GM18867 (cell line): Measurements from ENCODE around the gene IL6ST.

Experiments used
- ATAC-seq: cut with Tn5 transposase; IDR thresholded peaks from one replicate; pipeline ENCODE4 v1.9.1; 2021; ENCODE audit warnings: mild to moderate bottlenecking, moderate library complexity; ENCODE audit not compliant: unreplicated experiment

Gene IL6ST

GRCh38 chr5:55923177-55923771 is 71.5 kb downstream of the IL6ST start:
- ATAC-seq: no peak

GRCh38 chr5:55921617-55922016 is 73.1 kb downstream of the IL6ST start:
- ATAC-seq: no peak

DNA sequence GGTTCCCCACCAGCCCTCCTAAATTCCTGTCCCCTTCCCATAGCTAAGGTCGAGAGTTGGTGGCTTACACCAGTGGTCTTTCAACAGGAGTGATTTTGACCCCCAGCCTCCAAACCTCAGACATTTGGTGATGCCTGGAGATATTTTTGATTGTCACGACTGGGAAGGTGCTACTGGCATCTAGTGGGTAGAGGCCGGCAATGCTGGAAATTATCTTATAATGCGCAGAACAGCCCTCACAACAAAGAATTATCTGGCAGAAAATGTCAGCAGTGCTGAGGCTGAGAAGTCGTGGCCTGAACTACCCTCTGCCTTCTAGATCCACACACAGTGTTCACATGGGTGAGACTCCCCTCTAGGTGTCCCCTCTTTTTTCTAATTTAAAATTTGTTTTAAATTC is 74.0 kb downstream of the IL6ST start:
- no peak for ATAC-seq

DNA sequence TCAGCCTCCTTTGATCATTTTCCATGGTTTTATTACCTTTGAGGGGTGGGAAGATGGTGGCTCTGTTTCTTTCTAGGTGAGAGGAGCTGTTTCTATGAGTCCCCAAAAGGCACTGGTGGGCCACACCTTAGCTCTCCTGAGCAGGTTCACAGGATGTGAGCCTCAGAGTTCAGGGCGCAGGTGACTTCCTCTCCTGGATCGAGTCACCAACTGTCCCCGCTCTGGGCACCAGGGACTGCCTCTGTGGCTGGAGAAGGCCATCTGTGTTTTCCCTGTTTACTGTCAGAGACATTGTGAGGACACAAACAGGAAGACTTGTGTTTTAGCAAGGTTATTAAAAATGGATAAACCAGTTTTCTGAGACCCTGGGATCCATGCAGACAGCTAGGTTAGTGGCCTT is 75.1 kb downstream of the IL6ST start:
- ATAC-seq: no peak

DNA sequence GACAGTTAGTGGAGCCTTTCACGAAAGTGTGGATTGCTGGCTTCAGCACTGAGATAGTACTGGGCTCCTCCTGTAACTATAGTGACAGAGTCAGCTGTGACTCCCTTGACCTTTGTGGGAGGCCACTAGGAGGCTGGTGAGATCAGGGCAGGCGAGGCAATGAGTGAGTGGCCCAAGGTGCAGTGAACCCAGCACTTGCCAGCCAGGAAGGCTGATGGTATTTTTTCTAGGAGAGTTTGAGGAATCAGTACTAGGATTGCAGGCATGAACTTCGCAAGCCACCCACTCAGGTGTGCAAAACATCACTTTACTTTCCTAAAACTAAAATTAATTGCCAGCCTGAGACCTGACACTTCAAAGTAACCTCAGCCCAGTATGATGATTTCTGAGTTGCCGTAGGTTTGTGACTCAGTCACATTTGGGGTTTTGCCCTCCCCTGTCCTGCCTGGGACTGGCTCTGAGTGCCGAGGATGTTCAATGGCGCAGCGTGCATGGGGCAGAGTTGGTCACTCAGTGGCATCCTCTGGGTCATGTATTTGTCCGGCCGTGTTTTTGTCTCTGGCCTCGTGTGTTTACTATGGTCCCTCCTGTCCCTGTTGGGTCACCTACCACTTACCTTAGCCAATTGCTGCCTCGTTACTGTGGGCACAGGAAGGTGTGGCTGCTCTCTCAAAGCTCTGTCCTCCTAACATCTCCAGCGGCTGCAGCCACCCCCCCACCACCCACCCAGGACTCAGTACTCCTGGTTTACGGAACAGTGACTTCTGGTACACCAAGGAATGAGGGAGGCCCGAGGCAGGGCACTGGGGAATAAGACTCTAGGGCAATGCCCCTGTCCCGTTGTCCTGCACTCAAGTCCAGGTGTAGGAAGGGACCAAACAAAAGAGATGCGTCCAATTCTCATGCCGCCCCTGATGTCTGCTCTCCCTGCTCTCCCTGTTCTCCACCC is 76.4 kb downstream of the IL6ST start:
- ATAC-seq: no peak

DNA sequence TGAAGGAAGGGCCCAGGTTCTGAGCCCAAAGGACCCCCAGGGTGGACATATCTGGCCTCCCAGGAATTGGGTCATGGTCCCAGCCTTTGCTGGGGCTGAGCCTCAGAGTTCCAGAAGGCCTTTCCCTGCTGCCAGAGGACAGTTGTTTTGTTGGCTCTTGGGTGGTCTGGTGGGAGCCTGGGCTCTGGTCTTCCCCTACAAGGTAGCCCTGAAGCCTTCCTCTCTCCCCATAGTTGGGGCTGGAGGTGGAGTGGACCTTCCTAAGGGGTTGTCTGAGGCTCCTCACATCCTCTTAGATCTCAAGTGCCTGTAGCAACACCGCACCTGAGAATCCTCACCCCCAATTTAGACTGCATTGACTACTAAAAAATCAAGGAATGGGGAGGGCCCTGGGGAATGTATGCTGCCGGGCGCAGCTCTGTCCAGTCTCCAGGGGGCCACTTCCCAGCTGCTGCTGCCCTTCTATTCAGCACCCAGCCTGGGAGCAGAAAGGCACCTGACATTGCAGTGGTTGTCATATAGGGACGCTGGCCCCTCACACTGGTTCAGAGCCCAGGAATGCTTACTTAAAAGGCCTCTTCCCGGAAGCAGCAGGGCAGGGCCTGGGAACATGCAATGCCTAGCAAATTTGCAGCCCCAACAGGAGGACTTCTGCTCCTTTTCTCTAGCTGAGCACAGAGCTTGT is 77.2 kb downstream of the IL6ST start:
- ATAC-seq: no peak

DNA sequence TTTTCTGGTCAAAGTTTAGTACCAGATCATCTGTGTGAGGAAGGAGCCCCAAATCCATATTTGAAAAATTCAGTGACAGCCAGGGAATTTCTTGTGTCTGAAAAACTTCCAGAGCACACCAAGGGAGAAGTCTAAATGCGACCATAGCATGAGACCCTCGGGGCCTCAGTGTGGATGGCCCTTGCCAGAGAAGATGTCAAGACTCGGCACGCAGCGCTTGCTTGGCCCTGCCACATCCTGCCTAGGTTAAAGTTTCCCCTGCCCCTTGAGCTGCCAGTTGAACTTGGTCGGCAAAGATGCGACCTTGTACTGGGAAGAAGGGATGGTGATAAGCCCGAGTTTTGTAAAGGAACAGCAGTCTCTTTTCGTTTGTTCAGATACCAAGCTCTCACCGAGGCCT is 77.8 kb downstream of the IL6ST start:
- no peak for ATAC-seq

DNA sequence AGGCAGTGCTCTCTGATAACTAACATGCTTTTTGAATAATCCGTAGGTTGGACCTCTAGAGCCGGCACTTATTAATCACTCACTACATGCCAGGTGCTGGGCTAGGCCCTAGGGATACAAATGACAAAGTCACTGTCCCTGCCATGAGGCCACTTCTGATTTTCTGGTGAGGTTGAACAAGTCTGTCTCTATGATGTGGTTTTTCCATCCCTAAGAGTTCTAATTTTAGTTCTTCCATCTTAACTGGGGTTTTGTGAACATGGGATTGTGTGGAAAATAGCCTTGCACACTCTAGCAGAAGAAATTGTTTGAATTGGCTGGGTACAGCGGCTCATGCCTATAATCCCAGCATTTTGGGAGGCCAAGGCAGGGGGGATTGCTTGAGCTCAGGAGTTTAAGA is 79.0 kb downstream of the IL6ST start:
- ATAC-seq: no peak

GRCh38 chr5:55914971-55915370 is 79.8 kb downstream of the IL6ST start:
- ATAC-seq: no peak

- ATAC-seq: peak; percentile 84
Measured at GRCh38 chr5:55913466-55914413, 81.0 kb downstream of the IL6ST start.

DNA sequence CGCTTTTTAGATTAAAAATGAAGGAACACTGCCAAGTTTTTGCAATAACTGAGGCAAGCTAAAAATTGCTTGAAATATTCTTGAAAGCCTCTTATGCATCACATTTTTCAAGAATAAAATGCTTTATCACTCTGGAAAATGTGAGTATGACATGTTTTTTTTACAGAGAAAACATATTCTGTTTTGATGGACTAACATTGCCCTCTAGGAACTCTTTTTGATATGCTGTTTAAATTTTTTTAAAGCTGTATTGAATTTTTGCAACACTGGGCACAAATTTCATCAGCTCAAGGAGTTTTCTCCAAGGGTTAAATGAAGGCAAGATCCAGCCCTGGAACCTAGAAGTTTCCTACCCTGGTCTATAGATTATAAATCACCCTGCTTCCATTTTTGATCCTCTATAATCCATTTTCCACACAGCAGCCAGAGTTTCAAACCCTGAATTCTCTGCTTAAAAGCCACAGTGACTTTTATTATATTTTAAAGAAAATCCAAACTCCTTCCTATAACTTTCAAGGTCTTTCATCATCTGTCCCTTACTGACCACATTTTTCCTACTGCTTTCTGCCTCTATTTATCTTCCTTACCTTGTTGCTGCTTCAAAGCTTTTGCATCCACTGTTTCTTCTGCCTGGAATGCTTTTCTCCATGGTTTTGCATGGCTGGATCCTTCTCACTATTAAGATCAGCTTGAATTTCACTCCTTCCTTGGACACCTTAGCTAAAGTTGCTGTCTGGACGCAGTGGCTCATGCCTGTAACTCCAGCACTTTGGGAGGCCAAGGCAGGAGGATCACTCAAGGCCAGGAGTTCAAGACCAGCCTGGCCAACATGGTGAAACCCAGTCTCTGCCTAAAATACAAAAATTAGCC is 82.7 kb downstream of the IL6ST start:
- ATAC-seq: no peak

- no peak for ATAC-seq
Measured at GRCh38 chr5:55908804-55909203, 86.0 kb downstream of the IL6ST start.

GRCh38 chr5:55907927-55908326 is 86.8 kb downstream of the IL6ST start:
- no peak for ATAC-seq

GRCh38 chr5:55905251-55905650 is 89.5 kb downstream of the IL6ST start:
- no peak for ATAC-seq

DNA sequence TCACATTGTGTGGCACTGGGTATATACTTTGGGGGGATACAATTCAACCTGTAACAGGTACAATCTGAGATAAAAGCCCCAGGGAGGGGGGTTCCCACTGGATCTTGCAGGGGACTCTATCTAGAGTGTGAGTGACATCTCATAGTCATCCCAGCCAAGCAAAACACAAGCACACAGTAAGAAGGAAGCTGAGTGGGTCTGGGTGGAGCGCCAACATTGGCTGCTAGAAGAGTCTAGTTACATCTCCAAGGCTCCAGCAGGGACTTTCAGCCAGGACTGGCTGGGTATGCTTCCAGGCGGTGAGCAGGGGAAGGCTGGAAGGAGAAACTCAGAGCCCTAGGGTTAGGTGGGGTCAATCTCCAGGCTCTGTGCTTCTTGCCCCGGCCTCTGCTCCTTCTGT is 90.6 kb downstream of the IL6ST start:
- no peak for ATAC-seq

DNA sequence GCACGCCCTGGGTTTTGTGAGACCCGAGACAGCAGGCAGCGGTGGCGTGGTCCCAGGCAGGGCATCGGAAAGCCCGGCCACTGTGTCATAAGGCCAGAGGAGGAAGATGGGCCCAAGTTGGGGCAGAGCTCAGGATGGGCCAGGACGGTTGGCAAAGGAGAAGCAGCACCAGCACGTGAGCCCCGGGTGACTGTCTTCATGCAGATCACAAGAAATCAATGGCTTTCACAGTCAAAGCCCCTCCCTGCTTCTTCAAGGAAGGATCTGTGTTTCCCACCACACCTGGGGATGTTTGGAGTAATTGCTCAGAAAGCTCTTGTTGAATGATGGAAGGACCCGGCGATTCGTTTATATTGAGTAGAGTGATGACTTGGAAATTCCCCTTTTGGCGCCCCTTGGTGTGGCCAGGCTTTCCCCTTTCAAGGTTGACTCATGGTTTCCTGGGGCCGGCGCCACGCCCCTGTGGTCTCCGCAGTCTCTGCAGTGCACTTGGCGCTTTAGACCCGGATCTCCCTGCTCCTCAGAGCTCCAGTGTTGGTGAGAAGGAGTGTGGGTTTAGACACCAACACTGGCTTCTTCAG is 91.6 kb downstream of the IL6ST start:
- ATAC-seq: peak; percentile 84

DNA sequence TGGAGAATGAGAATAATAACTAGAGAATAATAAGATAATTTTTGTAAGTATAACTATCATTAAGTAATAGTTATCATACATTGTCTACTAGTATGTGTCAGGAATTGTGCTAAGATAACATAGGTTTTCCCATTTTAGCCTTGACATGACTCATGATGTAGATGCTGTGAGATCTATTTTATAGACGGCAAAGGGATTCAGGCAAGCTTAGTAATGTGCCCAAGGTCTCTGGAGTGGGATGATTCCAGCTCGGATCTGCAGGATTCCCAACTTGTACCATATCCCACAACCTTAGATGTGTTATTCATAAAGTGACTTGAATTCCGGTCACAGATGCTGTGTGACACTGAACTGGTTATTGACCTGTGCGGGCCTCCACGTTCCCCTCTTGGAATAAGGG is 92.1 kb downstream of the IL6ST start:
- no peak for ATAC-seq

DNA sequence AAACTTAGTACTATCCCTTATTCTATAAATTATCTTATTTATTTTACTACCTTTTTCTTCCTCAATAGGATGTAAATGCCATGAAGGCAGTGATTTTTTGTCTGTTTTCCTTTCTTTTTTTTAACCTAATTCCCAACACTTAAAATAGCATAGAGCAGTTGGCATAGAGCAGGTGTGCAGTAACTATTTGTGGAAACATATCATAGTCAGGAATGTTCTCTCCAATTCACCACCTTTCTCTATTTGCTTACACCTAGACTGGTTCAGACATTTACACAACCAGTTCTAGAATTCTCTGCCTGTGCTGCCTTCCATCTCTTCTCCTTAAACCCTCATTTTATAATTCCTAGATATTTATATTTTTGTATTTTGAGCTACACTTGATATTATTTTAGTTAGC is 94.0 kb downstream of the IL6ST start:
- ATAC-seq: no peak

DNA sequence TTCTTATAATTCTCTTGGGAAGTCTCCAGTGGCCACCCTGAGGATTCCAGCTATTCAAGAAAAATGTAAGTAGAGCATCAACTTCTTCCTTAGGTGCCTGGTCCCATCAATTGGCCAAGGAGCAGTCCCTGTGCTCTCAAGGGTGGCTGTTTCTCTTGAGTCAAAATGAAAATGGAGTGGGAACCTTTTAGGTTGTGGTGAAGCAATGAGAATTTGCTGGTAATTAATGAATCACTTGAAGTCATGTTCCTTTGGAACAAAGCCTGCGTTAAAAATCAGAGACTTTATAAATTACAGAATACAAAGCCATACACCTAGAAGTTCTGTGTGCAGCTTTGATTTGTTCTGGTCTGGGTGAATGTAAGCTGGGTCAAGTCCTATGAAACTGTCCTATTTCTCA is 94.7 kb downstream of the IL6ST start:
- ATAC-seq: no peak
